Glomerular endothelial cell (primary cell): ENCODE measurements around the gene NFIA. TPM values are rescaled to one million over a fixed set of nuclear protein-coding genes. Genes with fewer than 3 reads are reported as not detected.

Experiments used
- DNase-seq: peaks from one replicate; pipeline ENCODE4 v3.0.0-alpha.2; 2011; ENCODE audit warnings: low read depth, low spot score; ENCODE audit errors: extremely low read depth
- total RNA-seq: library from RNA; depleted of rRNA; stranded (reverse); fragments of >200 nt; gene quantifications from 2 replicates; pipeline ENCODE4 v1.2.3, GENCODE V29; 2015

The NFIA gene
- total RNA-seq, 1 donor from 2014 or later: 18.4 TPM

GRCh38 chr1:61174060-61174795 is 91.9 kb downstream of the NFIA start:
- no peak for DNase-seq

- DNase-seq: no peak
Measured at GRCh38 chr1:61175976-61176375, 93.6 kb downstream of the NFIA start.

GRCh38 chr1:61181067-61182038 is 99.0 kb downstream of the NFIA start:
- DNase-seq: no peak

- DNase-seq: no peak
Measured at GRCh38 chr1:61182049-61182448, 99.7 kb downstream of the NFIA start.

GRCh38 chr1:61182480-61182879 is 100.1 kb downstream of the NFIA start:
- no peak for DNase-seq

GRCh38 chr1:61183471-61184039 is 101.2 kb downstream of the NFIA start:
- DNase-seq: no peak

- DNase-seq: peak; percentile 87
Measured at GRCh38 chr1:61184040-61184713, 101.8 kb downstream of the NFIA start.

GRCh38 chr1:61184714-61185106 is 102.3 kb downstream of the NFIA start:
- no peak for DNase-seq

- no peak for DNase-seq
Measured at GRCh38 chr1:61186753-61187152, 104.4 kb downstream of the NFIA start.

GRCh38 chr1:61187352-61188086 is 105.2 kb downstream of the NFIA start:
- DNase-seq: no peak

GRCh38 chr1:61190153-61190552 is 107.8 kb downstream of the NFIA start:
- DNase-seq: no peak

- no peak for DNase-seq
Measured at GRCh38 chr1:61190618-61191432, 108.5 kb downstream of the NFIA start.

GRCh38 chr1:61191433-61191720 is 109.0 kb downstream of the NFIA start:
- DNase-seq: no peak

GRCh38 chr1:61192663-61193330 is 110.4 kb downstream of the NFIA start:
- DNase-seq: no peak

GRCh38 chr1:61193808-61194207 is 111.4 kb downstream of the NFIA start:
- DNase-seq: no peak

- DNase-seq: no peak
Measured at GRCh38 chr1:61198554-61198953, 116.2 kb downstream of the NFIA start.

GRCh38 chr1:61201035-61201434 is 118.7 kb downstream of the NFIA start:
- no peak for DNase-seq

- DNase-seq: no peak
Measured at GRCh38 chr1:61202854-61203598, 120.7 kb downstream of the NFIA start.
